Cardiac muscle cell (in vitro differentiated cells and primary cell): ENCODE results near the gene PHACTR3. TPM values are rescaled to one million over a fixed set of nuclear protein-coding genes. Genes with fewer than 3 reads are reported as not detected.
"Not testable (repeated sequence)": the region's sequence is repeated elsewhere in the genome, so short reads cannot be mapped to it uniquely, and the experiment has no call there.

Source experiments
- DNase-seq, 2 donors: peaks; one replicate each; pipeline versions ENCODE4 v3.0.0 to v3.0.0-alpha.2; 2010 to 2017; ENCODE audit warnings: low read depth in 1 of 2, low spot score in 1 of 2
- H3K27ac ChIP-seq: fragments of 200-600 bp; sonication (generic); 2 replicates; pipeline ENCODE4 v1.5.1; 2016
- H3K27me3 ChIP-seq: fragments of 200-600 bp; sonication (generic); 2 replicates; pipeline ENCODE4 v1.6.0; 2016; ENCODE audit warnings: control low read depth
- H3K36me3 ChIP-seq: fragments of 200-600 bp; sonication (generic); 2 replicates; pipeline ENCODE4 v1.5.1; 2016; ENCODE audit warnings: control low read depth
- H3K4me1 ChIP-seq: fragments of 200-600 bp; sonication (generic); 2 replicates; pipeline ENCODE4 v1.8.1; 2017; ENCODE audit warnings: low read depth, mild to moderate bottlenecking, mixed run types
- H3K4me3 ChIP-seq: fragments of 200-600 bp; sonication (generic); 2 replicates; pipeline ENCODE4 v1.5.1; 2016; ENCODE audit warnings: mild to moderate bottlenecking
- H3K9me3 ChIP-seq: fragments of 200-600 bp; sonication (generic); 2 replicates; pipeline ENCODE4 v1.5.1; 2017; ENCODE audit warnings: low read depth, mild to moderate bottlenecking, control low read depth
- CTCF ChIP-seq: IDR thresholded peaks from 2 replicates; pipeline ENCODE4 v1.5.1; 2012; ENCODE audit warnings: low read depth, mild to moderate bottlenecking, low read length
- polyA plus RNA-seq: library from polyadenylated mRNA; unstranded; fragments of >200 nt; fragmentation: Nextera tagmentation; extraction: Ambion mirVana; gene quantifications from 2 replicates; pipeline ENCODE4 v1.2.1, GENCODE V29; 2016
- total RNA-seq: library from RNA; depleted of rRNA; stranded (reverse); fragments of >200 nt; gene quantifications from 2 replicates; pipeline ENCODE4 v1.2.3, GENCODE V29; 2016

Gene PHACTR3
- total and polyA plus RNA-seq, 2 experiments from 2014 or later = 0.55 to 17.0 TPM

- Histone ChIP-seq H3K9me3 (no peaks in the 10 kb centered on the region), H3K4me3 (no peak overlapping the region), H3K27ac (no peak overlapping the region), H3K27me3 (no peaks in the 10 kb centered on the region), H3K36me3 (no peaks in the 10 kb centered on the region), H3K4me1 (no peaks in the 10 kb centered on the region)
- TF ChIP-seq CTCF = no peak
- no peak for DNase-seq
Measured at GRCh38 chr20:59888050-59888449, 283.7 kb downstream of the PHACTR3 start.

- H3K4me3 ChIP-seq, DNase-seq, H3K4me1 ChIP-seq, H3K9me3 ChIP-seq, H3K27ac ChIP-seq, H3K27me3 ChIP-seq, H3K36me3 ChIP-seq: not testable (repeated sequence)
Measured at GRCh38 chr20:59890035-59890434, 285.7 kb downstream of the PHACTR3 start.

- no peak for DNase-seq
- Histone ChIP-seq H3K4me1 (no peaks in the 10 kb centered on the region), H3K9me3 (no peaks in the 10 kb centered on the region), H3K27me3 (no peaks in the 10 kb centered on the region), H3K27ac (no peak overlapping the region), H3K36me3 (no peaks in the 10 kb centered on the region), H3K4me3 (no peak overlapping the region)
- no peak for TF ChIP-seq CTCF
Measured at GRCh38 chr20:59891581-59891980, 287.2 kb downstream of the PHACTR3 start.

GRCh38 chr20:59895908-59896307 lies 291.6 kb downstream of the PHACTR3 start:
- Histone ChIP-seq H3K27ac (no peak overlapping the region), H3K27me3 (no peaks in the 10 kb centered on the region), H3K9me3 (no peaks in the 10 kb centered on the region), H3K4me1 (no peaks in the 10 kb centered on the region), H3K4me3 (no peak overlapping the region), H3K36me3 (no peaks in the 10 kb centered on the region)
- TF ChIP-seq CTCF = no peak
- no peak for DNase-seq
